Neural cell (in vitro differentiated cells): ENCODE measurements around the gene STON2. TPM values are rescaled to one million over a fixed set of nuclear protein-coding genes. Genes with fewer than 3 reads are reported as not detected.

Source experiments
- H2AFZ ChIP-seq: fragments of 200-600, 300-800 bp; sonication (generic), shearing (Covaris generic); 2 replicates; pipeline ENCODE4 v1.6.0; 2014; ENCODE audit warnings: low read depth, mild to moderate bottlenecking, antibody characterized with exemption, low read length, moderate library complexity
- H3F3A ChIP-seq: fragments of 200-600 bp; shearing (Covaris generic); 2 replicates; pipeline ENCODE4 v1.6.1; 2016; ENCODE audit warnings: mild to moderate bottlenecking, moderate library complexity, mixed read lengths, antibody characterized with exemption, low read length; ENCODE audit not compliant: insufficient read depth, poor library complexity, severe bottlenecking
- H3K27ac ChIP-seq: fragments of 200-600, 300-800 bp; sonication (generic), shearing (Covaris generic); 2 replicates; pipeline ENCODE4 v1.5.1; 2014; ENCODE audit warnings: mild to moderate bottlenecking, low read length, moderate library complexity
- H3K27me3 ChIP-seq: fragments of 300-800, 200-600 bp; sonication (generic), shearing (Covaris generic); 2 replicates; pipeline ENCODE4 v1.6.0; 2014; ENCODE audit warnings: mild to moderate bottlenecking, low read depth, low read length, moderate library complexity; ENCODE audit not compliant: insufficient read depth
- H3K36me3 ChIP-seq: fragments of 300-800, 200-600 bp; sonication (generic), shearing (Covaris generic); 2 replicates; pipeline ENCODE4 v1.5.1; 2014; ENCODE audit warnings: mild to moderate bottlenecking, antibody characterized with exemption, low read length, moderate library complexity; ENCODE audit not compliant: insufficient read depth
- H3K4me2 ChIP-seq: fragments of 300-800, 200-600 bp; sonication (generic), shearing (Covaris generic); 2 replicates; pipeline ENCODE4 v1.6.0; 2014; ENCODE audit warnings: mild to moderate bottlenecking, low read length
- H3K4me3 ChIP-seq: fragments of 300-800, 200-600 bp; sonication (generic), shearing (Covaris generic); 2 replicates; pipeline ENCODE4 v1.5.1; 2014; ENCODE audit warnings: mild to moderate bottlenecking, low read length, moderate library complexity
- H3K79me2 ChIP-seq: fragments of 200-600 bp; shearing (Covaris generic); replicated peaks from 2 replicates; pipeline ENCODE4 v1.6.0; 2014; ENCODE audit warnings: mild to moderate bottlenecking, low read length, moderate library complexity; ENCODE audit not compliant: insufficient read depth
- H3K9ac ChIP-seq: fragments of 300-800, 200-600 bp; sonication (generic), shearing (Covaris generic); 2 replicates; pipeline ENCODE4 v1.6.1; 2016; ENCODE audit warnings: mild to moderate bottlenecking, low read length, mixed read lengths
- H3K9me2 ChIP-seq: fragments of 200-600 bp; shearing (Covaris generic); 2 replicates; pipeline ENCODE4 v1.6.1; 2016; ENCODE audit warnings: mild to moderate bottlenecking, low read length, mixed read lengths; ENCODE audit not compliant: insufficient read depth
- H3K9me3 ChIP-seq: fragments of 200-600, 300-800 bp; sonication (generic), shearing (Covaris generic); 2 replicates; pipeline ENCODE4 v1.6.1; 2016; ENCODE audit warnings: mild to moderate bottlenecking, mixed run types, low read length, moderate library complexity, mixed read lengths
- H4K20me1 ChIP-seq: fragments of 200-600 bp; shearing (Covaris generic); 2 replicates; pipeline ENCODE4 v1.6.1; 2016; ENCODE audit warnings: mild to moderate bottlenecking, mixed run types; ENCODE audit not compliant: insufficient read depth
- CTCF ChIP-seq: fragments of 450-650 bp; IDR thresholded peaks from 2 replicates; pipeline ENCODE4 v1.5.1; 2014; ENCODE audit warnings: antibody characterized with exemption, mild to moderate bottlenecking, moderate library complexity; ENCODE audit not compliant: poor library complexity, severe bottlenecking
- EP300 ChIP-seq: fragments of 450-650 bp; conservative IDR thresholded peaks from 2 replicates; pipeline ENCODE4 v1.6.1; 2014; ENCODE audit warnings: antibody characterized with exemption, mild to moderate bottlenecking, moderate library complexity; ENCODE audit not compliant: poor library complexity, severe bottlenecking
- EZH2 ChIP-seq: fragments of 200-600, 300-800 bp; shearing (Covaris generic), sonication (generic); IDR thresholded peaks from 2 replicates; pipeline ENCODE4 v1.6.1; 2014; ENCODE audit warnings: antibody characterized with exemption, low read length, borderline replicate concordance, mild to moderate bottlenecking; ENCODE audit not compliant: insufficient read depth, poor library complexity, severe bottlenecking
- MXI1 ChIP-seq: fragments of 450-650 bp; conservative IDR thresholded peaks from 2 replicates; pipeline ENCODE4 v1.6.1; 2014; ENCODE audit warnings: antibody characterized with exemption, mild to moderate bottlenecking; ENCODE audit not compliant: poor library complexity, severe bottlenecking
- POLR2AphosphoS5 ChIP-seq: IDR thresholded peaks from 2 replicates; pipeline ENCODE4 v1.6.1; 2012
- RAD21 ChIP-seq: fragments of 450-650 bp; conservative IDR thresholded peaks from 2 replicates; pipeline ENCODE4 v1.6.1; 2014; ENCODE audit warnings: antibody characterized with exemption, mild to moderate bottlenecking, moderate library complexity
- REST ChIP-seq: IDR thresholded peaks from 2 replicates; pipeline ENCODE4 v1.6.1; 2012; ENCODE audit warnings: borderline replicate concordance
- SMC3 ChIP-seq: fragments of 450-650 bp; conservative IDR thresholded peaks from 2 replicates; pipeline ENCODE4 v1.6.1; 2014; ENCODE audit warnings: antibody characterized with exemption, mild to moderate bottlenecking, moderate library complexity; ENCODE audit not compliant: poor library complexity
- TAF1 ChIP-seq: IDR thresholded peaks from 2 replicates; pipeline ENCODE4 v1.6.1; 2012; ENCODE audit warnings: low read depth
- polyA plus RNA-seq: library from polyadenylated mRNA; depleted of rRNA; stranded (reverse); fragments of >200 nt; gene quantifications from 2 replicates; pipeline ENCODE4 v1.2.3, GENCODE V29; 2014

STON2 gene
- polyA plus RNA-seq, 1 donor from 2014 or later: 11.3 TPM

GRCh38 chr14:81350344-81351130, 49.6 kb downstream of the STON2 start:
- H2AFZ ChIP-seq: no peak overlapping the region
- no peak overlapping the region for H3K9ac ChIP-seq
- H3K27me3 ChIP-seq: no peaks in the 10 kb centered on the region
- H3K79me2 ChIP-seq: no peaks in the 10 kb centered on the region
- no peaks in the 10 kb centered on the region for H3K9me2 ChIP-seq
- H3F3A ChIP-seq: no peaks in the 10 kb centered on the region
- no peaks in the 10 kb centered on the region for H3K36me3 ChIP-seq
- no peak overlapping the region for H3K4me3 ChIP-seq
- H3K9me3 ChIP-seq: peaks cover 5% of the 10 kb centered on the region
- H4K20me1 ChIP-seq: no peaks in the 10 kb centered on the region
- no peak for TF ChIP-seq TAF1
- no peak for TF ChIP-seq SMC3
- no peak for TF ChIP-seq REST
- TF ChIP-seq EP300: no peak
- TF ChIP-seq CTCF: no peak
- TF ChIP-seq POLR2AphosphoS5: no peak
- TF ChIP-seq MXI1: no peak
- TF ChIP-seq EZH2: no peak
- no peak for TF ChIP-seq RAD21
- H3K27ac ChIP-seq: no peak overlapping the region
- no peak overlapping the region for H3K4me2 ChIP-seq

- Histone ChIP-seq H4K20me1 (no peaks in the 10 kb centered on the region), H3K36me3 (no peaks in the 10 kb centered on the region), H3K9me3 (no peaks in the 10 kb centered on the region), H3K4me3 (no peak overlapping the region), H3K9ac (no peak overlapping the region), H3K9me2 (no peaks in the 10 kb centered on the region), H3K79me2 (no peaks in the 10 kb centered on the region), H2AFZ (no peak overlapping the region), H3K27ac (no peak overlapping the region), H3F3A (no peaks in the 10 kb centered on the region), H3K4me2 (no peak overlapping the region), H3K27me3 (no peaks in the 10 kb centered on the region)
- TF ChIP-seq MXI1: no peak
- TF ChIP-seq EZH2: no peak
- TF ChIP-seq RAD21: no peak
- no peak for TF ChIP-seq POLR2AphosphoS5
- no peak for TF ChIP-seq SMC3
- no peak for TF ChIP-seq EP300
- TF ChIP-seq CTCF: no peak
- TF ChIP-seq REST: no peak
- no peak for TF ChIP-seq TAF1
These were observed 52.1 kb downstream of the STON2 start for GRCh38 chr14:81348061-81348460.
